ENCODE measurements around the gene EXPH5. TPM values are rescaled to one million over a fixed set of nuclear protein-coding genes. Genes with fewer than 3 reads are reported as not detected.
"Not testable (repeated sequence)": the region's sequence is repeated elsewhere in the genome, so short reads cannot be mapped to it uniquely, and the experiment has no call there.

EXPH5 gene
- total RNA-seq: 1 to 10 TPM; 1.4 to 1.8 TPM

GRCh38 chr11:108593214-108593922, at the start of gene EXPH5:
Gene EXPH5 (minus strand): TSS chr11:108593768. CDS start chr11:108593536, 232 bp downstream.
- H3K27me3 Mint-ChIP-seq: peaks cover 11% of the 10 kb centered on the region
- peak within 1 kb of the TSS; percentile 87 for H3K4me3 Mint-ChIP-seq
- ChIA-PET POLR2A (interaction anchor here (0.7 kb wide), 1 partner anchor 73 kb away, joined by 3 read pairs; no protein-coding TSS in a partner anchor), CTCF (interaction anchor here (0.7 to 1.2 kb wide), 3 partner anchors 142 to 592 kb away, joined by 3 to 5 read pairs (median 5); partner anchors contain the start of gene ATM)
- no peaks in the 10 kb centered on the region for H3K9me3 Mint-ChIP-seq
- H3K27ac Mint-ChIP-seq: peak within 1 kb of the TSS; percentile 68
- peaks cover 17% of the 10 kb centered on the region for H3K4me1 Mint-ChIP-seq (ENCODE audit: low read depth)
- intact Hi-C loops (cut with micrococcal nuclease): loop anchor here (1.0 to 2.0 kb wide), 6 partner anchors 31 to 472 kb away; partner anchors contain the start of genes ACAT1, ATM, C11orf65 and DDX10
- no peaks in the 10 kb centered on the region for H3K36me3 Mint-ChIP-seq
- DNase-seq: peak; percentile 93

GRCh38 chr11:108641752-108642151, 48.2 kb upstream of the EXPH5 start:
- H3K4me3 Mint-ChIP-seq; POLR2A ChIA-PET; H3K4me1 Mint-ChIP-seq (ENCODE audit: low read depth); H3K27ac Mint-ChIP-seq; H3K9me3 Mint-ChIP-seq; H3K36me3 Mint-ChIP-seq; DNase-seq; H3K27me3 Mint-ChIP-seq: not testable (repeated sequence)
- intact Hi-C loops (cut with micrococcal nuclease): loop anchor here (10.0 kb wide), 1 partner anchor 297 kb away; no protein-coding TSS in a partner anchor
- CTCF ChIA-PET: interaction anchor here (0.6 kb wide), 1 partner anchor 51 kb away, joined by 3 read pairs; no protein-coding TSS in a partner anchor

GRCh38 chr11:108639146-108639545, 45.6 kb upstream of the EXPH5 start:
- ChIA-PET CTCF (no interaction called here), POLR2A (no interaction called here)
- Mint-ChIP-seq H3K36me3 (no peaks in the 10 kb centered on the region), H3K4me3 (no peak overlapping the region), H3K27ac (no peak overlapping the region), H3K27me3 (peaks cover 1% of the 10 kb centered on the region), H3K4me1 (ENCODE audit: low read depth) (no peaks in the 10 kb centered on the region), H3K9me3 (no peaks in the 10 kb centered on the region)
- no peak for DNase-seq
- intact Hi-C loops (cut with micrococcal nuclease): no loop called here

GRCh38 chr11:108636222-108636621, 42.7 kb upstream of the EXPH5 start:
- H3K27me3 Mint-ChIP-seq: peaks cover 4% of the 10 kb centered on the region
- ChIA-PET POLR2A (no interaction called here), CTCF (no interaction called here)
- H3K27ac Mint-ChIP-seq: no peak overlapping the region
- no peaks in the 10 kb centered on the region for H3K36me3 Mint-ChIP-seq
- intact Hi-C loops (cut with micrococcal nuclease): no loop called here
- H3K9me3 Mint-ChIP-seq: no peaks in the 10 kb centered on the region
- no peak overlapping the region for H3K4me3 Mint-ChIP-seq
- H3K4me1 Mint-ChIP-seq (ENCODE audit: low read depth): peaks cover 2% of the 10 kb centered on the region
- no peak for DNase-seq

- peaks cover 4% of the 10 kb centered on the region for H3K27me3 Mint-ChIP-seq
- peaks cover 2% of the 10 kb centered on the region for H3K4me1 Mint-ChIP-seq (ENCODE audit: low read depth)
- H3K27ac Mint-ChIP-seq: no peak overlapping the region
- no peaks in the 10 kb centered on the region for H3K9me3 Mint-ChIP-seq
- H3K4me3 Mint-ChIP-seq: no peak overlapping the region
- H3K36me3 Mint-ChIP-seq: no peaks in the 10 kb centered on the region
- ChIA-PET POLR2A (no interaction called here), CTCF (interaction anchor here (0.6 to 1.1 kb wide), 2 partner anchors 23 to 517 kb away, joined by 3 read pairs; no protein-coding TSS in a partner anchor)
- intact Hi-C loops (cut with micrococcal nuclease): no loop called here
- DNase-seq: no peak
Observed at GRCh38 chr11:108635106-108635505, 41.5 kb upstream of the EXPH5 start.

- Mint-ChIP-seq H3K4me1 (ENCODE audit: low read depth) (peaks cover 2% of the 10 kb centered on the region), H3K4me3 (no peak overlapping the region), H3K36me3 (no peaks in the 10 kb centered on the region), H3K27ac (no peak overlapping the region), H3K9me3 (no peaks in the 10 kb centered on the region), H3K27me3 (peaks cover 7% of the 10 kb centered on the region)
- POLR2A ChIA-PET: interaction anchor here (0.6 kb wide), 1 partner anchor 105 kb away, joined by 5 read pairs; no protein-coding TSS in a partner anchor
- no peak for DNase-seq
- intact Hi-C loops (cut with micrococcal nuclease): no loop called here
- CTCF ChIA-PET: interaction anchor here (1.0 kb wide), 1 partner anchor 14 kb away, joined by 3 read pairs; no protein-coding TSS in a partner anchor
Observed at GRCh38 chr11:108632041-108632704, 38.6 kb upstream of the EXPH5 start.

GRCh38 chr11:108629274-108629673, 35.7 kb upstream of the EXPH5 start:
- H3K27me3 Mint-ChIP-seq: peaks cover 12% of the 10 kb centered on the region
- intact Hi-C loops (cut with micrococcal nuclease): loop anchor here (10.0 kb wide), 1 partner anchor 134 kb away; the partner anchor contains the start of gene POGLUT3
- H3K4me1 Mint-ChIP-seq (ENCODE audit: low read depth): peaks cover 10% of the 10 kb centered on the region
- H3K4me3 Mint-ChIP-seq: no peak overlapping the region
- ChIA-PET CTCF (interaction anchor here (1.3 kb wide), 1 partner anchor 19 kb away, joined by 4 read pairs; no protein-coding TSS in a partner anchor), POLR2A (no interaction called here)
- no peaks in the 10 kb centered on the region for H3K36me3 Mint-ChIP-seq
- no peaks in the 10 kb centered on the region for H3K9me3 Mint-ChIP-seq
- no peak overlapping the region for H3K27ac Mint-ChIP-seq
- DNase-seq: no peak

GRCh38 chr11:108628812-108629211, 35.2 kb upstream of the EXPH5 start:
- ChIA-PET CTCF (interaction anchor here (1.0 to 1.3 kb wide), 2 partner anchors 11 to 20 kb away, joined by 3 to 4 read pairs; no protein-coding TSS in a partner anchor), POLR2A (no interaction called here)
- peaks cover 11% of the 10 kb centered on the region for H3K4me1 Mint-ChIP-seq (ENCODE audit: low read depth)
- H3K27me3 Mint-ChIP-seq: peaks cover 12% of the 10 kb centered on the region
- intact Hi-C loops (cut with micrococcal nuclease): loop anchor here (10.0 kb wide), 1 partner anchor 134 kb away; the partner anchor contains the start of gene POGLUT3
- H3K27ac Mint-ChIP-seq: no peak overlapping the region
- no peaks in the 10 kb centered on the region for H3K9me3 Mint-ChIP-seq
- no peaks in the 10 kb centered on the region for H3K36me3 Mint-ChIP-seq
- no peak overlapping the region for H3K4me3 Mint-ChIP-seq
- DNase-seq: no peak

- CTCF ChIA-PET: interaction anchor here (1.0 to 1.3 kb wide), 2 partner anchors 11 to 20 kb away, joined by 3 to 4 read pairs; no protein-coding TSS in a partner anchor
- peaks cover 12% of the 10 kb centered on the region for H3K27me3 Mint-ChIP-seq
- intact Hi-C loops (cut with micrococcal nuclease): loop anchor here (10.0 kb wide), 1 partner anchor 134 kb away; the partner anchor contains the start of gene POGLUT3
Observed at GRCh38 chr11:108628326-108628725, 34.8 kb upstream of the EXPH5 start.

GRCh38 chr11:108624196-108624925, 30.8 kb upstream of the EXPH5 start:
- H3K36me3 Mint-ChIP-seq: no peaks in the 10 kb centered on the region
- H3K27me3 Mint-ChIP-seq: peaks cover 12% of the 10 kb centered on the region
- H3K4me1 Mint-ChIP-seq (ENCODE audit: low read depth): peaks cover 21% of the 10 kb centered on the region
- CTCF ChIA-PET: no interaction called here
- intact Hi-C loops (cut with micrococcal nuclease): loop anchor here (1.0 to 10.0 kb wide), 3 partner anchors 31 to 322 kb away; partner anchors contain the start of genes EXPH5 and POGLUT3
- POLR2A ChIA-PET: no interaction called here
- no peak overlapping the region for H3K4me3 Mint-ChIP-seq
- no peaks in the 10 kb centered on the region for H3K9me3 Mint-ChIP-seq
- H3K27ac Mint-ChIP-seq: no peak overlapping the region
- DNase-seq: no peak

More at GRCh38 chr11:108628326-108628725, 34.8 kb upstream of the EXPH5 start:
- POLR2A ChIA-PET: no interaction called here
- DNase-seq: no peak
- no peak overlapping the region for H3K4me3 Mint-ChIP-seq
- no peaks in the 10 kb centered on the region for H3K9me3 Mint-ChIP-seq
- H3K36me3 Mint-ChIP-seq: no peaks in the 10 kb centered on the region
- peaks cover 11% of the 10 kb centered on the region for H3K4me1 Mint-ChIP-seq (ENCODE audit: low read depth)
- H3K27ac Mint-ChIP-seq: no peak overlapping the region

GRCh38 chr11:108622341-108622740, 28.8 kb upstream of the EXPH5 start:
- Mint-ChIP-seq H3K36me3 (no peaks in the 10 kb centered on the region), H3K27ac (no peak overlapping the region), H3K4me3 (no peak overlapping the region), H3K9me3 (no peaks in the 10 kb centered on the region), H3K27me3 (peaks cover 18% of the 10 kb centered on the region), H3K4me1 (ENCODE audit: low read depth) (peaks cover 21% of the 10 kb centered on the region)
- CTCF ChIA-PET: interaction anchor here (1.7 kb wide), 1 partner anchor 505 kb away, joined by 5 read pairs; no protein-coding TSS in a partner anchor
- no peak for DNase-seq
- POLR2A ChIA-PET: no interaction called here
- intact Hi-C loops (cut with micrococcal nuclease): loop anchor here (5.0 to 10.0 kb wide), 2 partner anchors 128 to 320 kb away; partner anchors contain the start of gene POGLUT3
